Gastroesophageal sphincter (tissue), 3 donors: Measurements from ENCODE around the gene ARMC8.

Experiments used
- POLR2A ChIP-seq, 2 donors: fragments of 450-650 bp; IDR thresholded peaks; one replicate each; pipeline ENCODE4 v1.6.1; 2017; ENCODE audit warnings: antibody characterized with exemption in 2 of 2, mild to moderate bottlenecking in 2 of 2, moderate library complexity in 1 of 2
- POLR2AphosphoS5 ChIP-seq: sonication (generic); formaldehyde crosslinking; IDR thresholded peaks from one replicate; pipeline ENCODE4 v1.6.1; 2017; ENCODE audit warnings: antibody characterized with exemption
- TF ChIP-seq, protein P1 (sequence below), 4 experiments: fragments of 200-600 bp in 2 of 4; fragments of 450-650 bp in 2 of 4; sonication (generic) in 1 of 4; IDR thresholded peaks; one replicate each; pipeline ENCODE4 v1.5.1; 2017 to 2019; ENCODE audit warnings: antibody characterized with exemption in 4 of 4, mild to moderate bottlenecking in 2 of 4, moderate library complexity in 2 of 4

DNA sequence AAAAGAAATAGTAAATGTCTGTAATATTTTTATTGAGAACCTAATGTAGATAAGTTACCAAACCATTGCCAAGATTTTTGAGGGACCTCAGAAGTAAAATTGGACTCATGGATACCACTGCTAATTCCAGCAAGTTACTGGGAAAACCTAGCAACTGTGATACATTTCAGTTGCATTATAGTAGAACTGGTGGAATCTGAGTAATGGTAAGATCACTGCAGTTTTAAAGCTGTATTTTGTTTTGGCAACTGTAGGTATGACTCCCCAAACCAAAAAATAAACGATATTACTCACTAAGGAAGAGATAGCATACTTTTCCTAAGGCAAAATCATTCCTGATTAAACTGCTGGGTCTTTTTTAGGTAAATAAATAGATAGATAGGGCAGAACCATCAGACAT lies 54.0 kb downstream of the ARMC8 start:
- no peak for TF ChIP-seq POLR2A (IDR thresholded peaks at IDR 0.05)
- TF ChIP-seq, protein P1, sequence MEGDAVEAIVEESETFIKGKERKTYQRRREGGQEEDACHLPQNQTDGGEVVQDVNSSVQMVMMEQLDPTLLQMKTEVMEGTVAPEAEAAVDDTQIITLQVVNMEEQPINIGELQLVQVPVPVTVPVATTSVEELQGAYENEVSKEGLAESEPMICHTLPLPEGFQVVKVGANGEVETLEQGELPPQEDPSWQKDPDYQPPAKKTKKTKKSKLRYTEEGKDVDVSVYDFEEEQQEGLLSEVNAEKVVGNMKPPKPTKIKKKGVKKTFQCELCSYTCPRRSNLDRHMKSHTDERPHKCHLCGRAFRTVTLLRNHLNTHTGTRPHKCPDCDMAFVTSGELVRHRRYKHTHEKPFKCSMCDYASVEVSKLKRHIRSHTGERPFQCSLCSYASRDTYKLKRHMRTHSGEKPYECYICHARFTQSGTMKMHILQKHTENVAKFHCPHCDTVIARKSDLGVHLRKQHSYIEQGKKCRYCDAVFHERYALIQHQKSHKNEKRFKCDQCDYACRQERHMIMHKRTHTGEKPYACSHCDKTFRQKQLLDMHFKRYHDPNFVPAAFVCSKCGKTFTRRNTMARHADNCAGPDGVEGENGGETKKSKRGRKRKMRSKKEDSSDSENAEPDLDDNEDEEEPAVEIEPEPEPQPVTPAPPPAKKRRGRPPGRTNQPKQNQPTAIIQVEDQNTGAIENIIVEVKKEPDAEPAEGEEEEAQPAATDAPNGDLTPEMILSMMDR (IDR thresholded peaks at IDR 0.05) = no peak
- no peak for TF ChIP-seq POLR2AphosphoS5
